ENCODE measurements around the gene PADI1. TPM values are rescaled to one million over a fixed set of nuclear protein-coding genes. Genes with fewer than 3 reads are reported as not detected.

Gene PADI1
- total and polyA plus RNA-seq, 4 donors, result 4.9 TPM; not detected in 3

GRCh38 chr1:17274186-17275170 lies 69.5 kb downstream of the PADI1 start:
- H3K9me3 ChIP-seq (ENCODE audit: control insufficient read depth in 4 of 4, low read length in 3 of 4), result no peaks in the 10 kb centered on the region
- no peak overlapping the region for H3K27ac ChIP-seq (ENCODE audit: low read depth in 1 of 2, low read length in 2 of 2)
- no peak overlapping the region for H3K9ac ChIP-seq (ENCODE audit: low read depth in 1 of 2, low read length in 2 of 2)
- H3K36me3 ChIP-seq (ENCODE audit: control insufficient read depth in 4 of 4, insufficient read depth in 3 of 4, low read depth in 1 of 4, low read length in 3 of 4), result peaks cover 0 to 1% (median 0%) of the 10 kb centered on the region in 4 donors
- TF ChIP-seq GABPA (IDR thresholded peaks at IDR 0.05 in 1 of 2, conservative IDR thresholded peaks at IDR 0.05 in 1 of 2) (no peak), JUND (IDR thresholded peaks at IDR 0.05) (no peak), FOXA1 (IDR thresholded peaks at IDR 0.05) (no peak), RAD21 (IDR thresholded peaks at IDR 0.05) (peak; percentile 47 to 78), FOXA2 (IDR thresholded peaks at IDR 0.05) (no peak), SP1 (IDR thresholded peaks at IDR 0.05) (no peak), MAX (IDR thresholded peaks at IDR 0.05) (no peak), RXRA (IDR thresholded peaks at IDR 0.05) (no peak), TAF1 (conservative IDR thresholded peaks at IDR 0.05) (no peak), HNF4A (conservative IDR thresholded peaks at IDR 0.05) (no peak), ATF3 (IDR thresholded peaks at IDR 0.05) (no peak), YY1 (IDR thresholded peaks at IDR 0.05) (no peak)
- TF ChIP-seq, protein P1, sequence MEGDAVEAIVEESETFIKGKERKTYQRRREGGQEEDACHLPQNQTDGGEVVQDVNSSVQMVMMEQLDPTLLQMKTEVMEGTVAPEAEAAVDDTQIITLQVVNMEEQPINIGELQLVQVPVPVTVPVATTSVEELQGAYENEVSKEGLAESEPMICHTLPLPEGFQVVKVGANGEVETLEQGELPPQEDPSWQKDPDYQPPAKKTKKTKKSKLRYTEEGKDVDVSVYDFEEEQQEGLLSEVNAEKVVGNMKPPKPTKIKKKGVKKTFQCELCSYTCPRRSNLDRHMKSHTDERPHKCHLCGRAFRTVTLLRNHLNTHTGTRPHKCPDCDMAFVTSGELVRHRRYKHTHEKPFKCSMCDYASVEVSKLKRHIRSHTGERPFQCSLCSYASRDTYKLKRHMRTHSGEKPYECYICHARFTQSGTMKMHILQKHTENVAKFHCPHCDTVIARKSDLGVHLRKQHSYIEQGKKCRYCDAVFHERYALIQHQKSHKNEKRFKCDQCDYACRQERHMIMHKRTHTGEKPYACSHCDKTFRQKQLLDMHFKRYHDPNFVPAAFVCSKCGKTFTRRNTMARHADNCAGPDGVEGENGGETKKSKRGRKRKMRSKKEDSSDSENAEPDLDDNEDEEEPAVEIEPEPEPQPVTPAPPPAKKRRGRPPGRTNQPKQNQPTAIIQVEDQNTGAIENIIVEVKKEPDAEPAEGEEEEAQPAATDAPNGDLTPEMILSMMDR (IDR thresholded peaks at IDR 0.05; ENCODE audit: low read depth, low read length, missing input control), result peak; percentile 61
- no peaks in the 10 kb centered on the region for H3K4me1 ChIP-seq (ENCODE audit: control insufficient read depth in 4 of 4, insufficient read depth in 4 of 4, low read length in 3 of 4)
- peaks cover 0 to 2% (median under 1%) of the 10 kb centered on the region in 4 donors for H3K27me3 ChIP-seq (ENCODE audit: control insufficient read depth in 4 of 4, insufficient read depth in 4 of 4, low read length in 3 of 4)
- 53% methylated on average over 15 of the region's 15 CpGs for WGBS
- DNase-seq (ENCODE audit: low spot score), result peak; percentile 69
- H3K4me3 ChIP-seq (ENCODE audit: low read depth in 1 of 3, low read length in 3 of 3), result no peak overlapping the region

DNA sequence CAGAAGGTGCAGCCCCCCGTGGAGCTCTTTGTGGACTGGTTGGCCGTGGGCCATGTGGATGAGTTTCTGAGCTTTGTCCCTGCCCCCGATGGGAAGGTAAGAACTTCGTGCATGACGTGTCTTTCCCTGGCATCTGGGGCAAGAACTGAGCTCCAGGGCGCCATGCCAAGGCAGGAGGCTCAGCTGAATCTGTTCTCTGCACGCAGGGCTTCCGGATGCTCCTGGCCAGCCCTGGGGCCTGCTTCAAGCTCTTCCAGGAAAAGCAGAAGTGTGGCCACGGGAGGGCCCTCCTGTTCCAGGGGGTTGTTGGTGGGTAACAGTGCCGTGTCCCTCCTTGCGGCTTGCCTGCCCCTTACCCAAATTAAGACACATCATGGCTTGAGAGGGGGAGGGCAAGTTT lies 71.6 kb downstream of the PADI1 start:
- H3K36me3 ChIP-seq (ENCODE audit: control insufficient read depth in 4 of 4, insufficient read depth in 3 of 4, low read depth in 1 of 4, low read length in 3 of 4), result peaks cover 0 to 1% (median 0%) of the 10 kb centered on the region in 4 donors
- H3K27me3 ChIP-seq (ENCODE audit: control insufficient read depth in 4 of 4, insufficient read depth in 4 of 4, low read length in 3 of 4), result peaks cover 0 to 2% (median under 1%) of the 10 kb centered on the region in 4 donors
- 57% methylated on average over 11 of the region's 11 CpGs for WGBS
- TF ChIP-seq NR2F2 (IDR thresholded peaks at IDR 0.05) (no peak), JUND (IDR thresholded peaks at IDR 0.05) (no peak), ATF3 (IDR thresholded peaks at IDR 0.05) (no peak), RXRA (IDR thresholded peaks at IDR 0.05) (no peak), FOXA1 (IDR thresholded peaks at IDR 0.05) (no peak), YY1 (IDR thresholded peaks at IDR 0.05) (no peak), ZBTB33 (IDR thresholded peaks at IDR 0.05) (no peak), HNF4A (conservative IDR thresholded peaks at IDR 0.05) (no peak), FOXA2 (IDR thresholded peaks at IDR 0.05) (no peak), SP1 (IDR thresholded peaks at IDR 0.05) (no peak)
- TF ChIP-seq, protein P1 (IDR thresholded peaks at IDR 0.05; ENCODE audit: low read depth, low read length, missing input control), result no peak
- H3K9me3 ChIP-seq (ENCODE audit: control insufficient read depth in 4 of 4, low read length in 3 of 4), result no peaks in the 10 kb centered on the region
- H3K4me3 ChIP-seq (ENCODE audit: low read depth in 1 of 3, low read length in 3 of 3), result no peak overlapping the region
- no peak overlapping the region for H3K27ac ChIP-seq (ENCODE audit: low read depth in 1 of 2, low read length in 2 of 2)
- no peaks in the 10 kb centered on the region for H3K4me1 ChIP-seq (ENCODE audit: control insufficient read depth in 4 of 4, insufficient read depth in 4 of 4, low read length in 3 of 4)
- DNase-seq (ENCODE audit: low spot score), result no peak
- no peak overlapping the region for H3K9ac ChIP-seq (ENCODE audit: low read depth in 1 of 2, low read length in 2 of 2)

All from liver (tissue), 9 donors.